Natural killer cell (primary cell): ENCODE results near the gene LIN37. TPM values are rescaled to one million over a fixed set of nuclear protein-coding genes. Genes with fewer than 3 reads are reported as not detected.
A peak's percentile ranks its signal among the peaks of the same experiment; 100 is the strongest.

Source experiments
- ATAC-seq, 3 donors: fragments of 150-1000 bp in 2 of 3; fragments of 200-7000 bp in 1 of 3; cut with Tn5 transposase; 1 replicate in 1 of 3; 2 replicates in 2 of 3; pipeline ENCODE4 v1.10.0; 2021; ENCODE audit warnings: mild to moderate bottlenecking in 2 of 3, moderate library complexity in 2 of 3
- DNase-seq, 2 donors: peaks; one replicate each; pipeline versions ENCODE4 v3.0.0 to v3.0.0-alpha.2; 2013 to 2021; ENCODE audit warnings: mixed read lengths in 1 of 2
- H3K27ac ChIP-seq: one replicate; pipeline ENCODE4 v1.5.1; 2013; ENCODE audit warnings: mild to moderate bottlenecking, low read length
- H3K27me3 ChIP-seq: one replicate; pipeline ENCODE4 v1.6.1; 2013; ENCODE audit warnings: low read length; ENCODE audit not compliant: control insufficient read depth, insufficient read depth
- H3K36me3 ChIP-seq: one replicate; pipeline ENCODE4 v1.6.1; 2013; ENCODE audit warnings: low read length; ENCODE audit not compliant: control insufficient read depth, insufficient read depth
- H3K4me1 ChIP-seq: one replicate; pipeline ENCODE4 v1.6.1; 2013; ENCODE audit warnings: low read length; ENCODE audit not compliant: control insufficient read depth, insufficient read depth
- H3K4me3 ChIP-seq: one replicate; pipeline ENCODE4 v1.5.1; 2013; ENCODE audit warnings: low read length
- H3K9me3 ChIP-seq: one replicate; pipeline ENCODE4 v1.6.1; 2013; ENCODE audit warnings: low read length; ENCODE audit not compliant: control insufficient read depth, insufficient read depth
- H3K27ac Mint-ChIP-seq, 2 donors: one replicate each; pipeline ENCODE4 v1.8.0; 2022; ENCODE audit warnings: mild to moderate bottlenecking in 2 of 2, mixed read lengths in 2 of 2, moderate library complexity in 1 of 2
- H3K27me3 Mint-ChIP-seq, 2 donors: one replicate each; pipeline ENCODE4 v1.8.0; 2022; ENCODE audit warnings: low read depth in 2 of 2, mixed read lengths in 2 of 2
- H3K36me3 Mint-ChIP-seq: one replicate; pipeline ENCODE4 v1.8.0; 2022; ENCODE audit warnings: mixed read lengths
- H3K4me1 Mint-ChIP-seq, 2 donors: one replicate each; pipeline ENCODE4 v1.8.0; 2022; ENCODE audit warnings: mixed read lengths in 2 of 2
- H3K4me3 Mint-ChIP-seq: one replicate; pipeline ENCODE4 v1.8.0; 2022; ENCODE audit warnings: mild to moderate bottlenecking, moderate library complexity, mixed read lengths
- H3K9me3 Mint-ChIP-seq, 2 donors: one replicate each; pipeline ENCODE4 v1.8.0; 2022; ENCODE audit warnings: mixed read lengths in 2 of 2
- WGBS: methylation state at CpG from one replicate; pipeline ENCODE4 v1.1.7; 2013; ENCODE audit warnings: missing lambda C conversion rate; ENCODE audit not compliant: insufficient coverage; 5-methylcytosine and 5-hydroxymethylcytosine counted together
- intact Hi-C: fragments of 100-400 bp; cut with micrococcal nuclease; formaldehyde crosslinking; loops from one replicate; pipeline ENCODE4 v1.14.2; 2022
- total RNA-seq, 4 donors: library from RNA; stranded (reverse); fragments of 120-200 nt in 1 of 4; gene quantifications; one replicate each; pipeline versions ENCODE4 v1.2.3 to v1.2.4, GENCODE V29; 2013 to 2022
- TF ChIP-seq, protein P1 (sequence below): fragments of 200-600 bp; IDR thresholded peaks from one replicate; pipeline ENCODE4 v1.8.0; 2022; ENCODE audit warnings: antibody characterized with exemption

LIN37 gene
- total RNA-seq, 3 donors from 2014 or later (not counting 1 experiment from before 2014, with no cell fraction given) = 16.7 to 22.1 (median 18.2) TPM

GRCh38 chr19:35736913-35737886, 11.2 kb upstream of the LIN37 start:
- Mint-ChIP-seq H3K9me3 (no peaks in the 10 kb centered on the region), H3K36me3 (no peaks in the 10 kb centered on the region), H3K4me1 (peaks cover 15 to 44% of the 10 kb centered on the region in 2 donors), H3K27me3 (no peaks in the 10 kb centered on the region), H3K27ac (peak overlapping the region in 1 of 2 donors; percentile 42), H3K4me3 (no peak overlapping the region)
- H3K27ac ChIP-seq = no peak overlapping the region
- H3K4me3 ChIP-seq = no peak overlapping the region
- intact Hi-C loops = no loop called here
- peak in 1 of 2 donors; percentile 57 for DNase-seq
- ATAC-seq = no peak
- TF ChIP-seq, protein P1, sequence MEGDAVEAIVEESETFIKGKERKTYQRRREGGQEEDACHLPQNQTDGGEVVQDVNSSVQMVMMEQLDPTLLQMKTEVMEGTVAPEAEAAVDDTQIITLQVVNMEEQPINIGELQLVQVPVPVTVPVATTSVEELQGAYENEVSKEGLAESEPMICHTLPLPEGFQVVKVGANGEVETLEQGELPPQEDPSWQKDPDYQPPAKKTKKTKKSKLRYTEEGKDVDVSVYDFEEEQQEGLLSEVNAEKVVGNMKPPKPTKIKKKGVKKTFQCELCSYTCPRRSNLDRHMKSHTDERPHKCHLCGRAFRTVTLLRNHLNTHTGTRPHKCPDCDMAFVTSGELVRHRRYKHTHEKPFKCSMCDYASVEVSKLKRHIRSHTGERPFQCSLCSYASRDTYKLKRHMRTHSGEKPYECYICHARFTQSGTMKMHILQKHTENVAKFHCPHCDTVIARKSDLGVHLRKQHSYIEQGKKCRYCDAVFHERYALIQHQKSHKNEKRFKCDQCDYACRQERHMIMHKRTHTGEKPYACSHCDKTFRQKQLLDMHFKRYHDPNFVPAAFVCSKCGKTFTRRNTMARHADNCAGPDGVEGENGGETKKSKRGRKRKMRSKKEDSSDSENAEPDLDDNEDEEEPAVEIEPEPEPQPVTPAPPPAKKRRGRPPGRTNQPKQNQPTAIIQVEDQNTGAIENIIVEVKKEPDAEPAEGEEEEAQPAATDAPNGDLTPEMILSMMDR = no peak
- no peaks in the 10 kb centered on the region for H3K27me3 ChIP-seq
- peaks cover 53% of the 10 kb centered on the region for H3K36me3 ChIP-seq
- peaks cover 24% of the 10 kb centered on the region for H3K4me1 ChIP-seq
- 89% methylated on average over 22 of the region's 22 CpGs for WGBS
- H3K9me3 ChIP-seq = no peaks in the 10 kb centered on the region

- peaks cover 34% of the 10 kb centered on the region for H3K4me1 ChIP-seq
- H3K9me3 ChIP-seq = no peaks in the 10 kb centered on the region
- WGBS = 90% methylated on average over 36 of the region's 37 CpGs
- H3K27me3 ChIP-seq = no peaks in the 10 kb centered on the region
- intact Hi-C loops = no loop called here
- no peaks in the 10 kb centered on the region for H3K36me3 Mint-ChIP-seq
- no peaks in the 10 kb centered on the region for H3K27me3 Mint-ChIP-seq
- peaks cover 48% of the 10 kb centered on the region for H3K36me3 ChIP-seq
- DNase-seq = no peak
- no peaks in the 10 kb centered on the region for H3K9me3 Mint-ChIP-seq
- H3K4me1 Mint-ChIP-seq = peaks cover 21 to 51% of the 10 kb centered on the region in 2 donors
- no peak overlapping the region for H3K27ac ChIP-seq
- no peak overlapping the region for H3K4me3 Mint-ChIP-seq
- no peak overlapping the region for H3K27ac Mint-ChIP-seq
- H3K4me3 ChIP-seq = no peak overlapping the region
- no peak for ATAC-seq
- TF ChIP-seq, protein P1 = no peak
Measured at GRCh38 chr19:35738021-35738886, 10.1 kb upstream of the LIN37 start.

DNA sequence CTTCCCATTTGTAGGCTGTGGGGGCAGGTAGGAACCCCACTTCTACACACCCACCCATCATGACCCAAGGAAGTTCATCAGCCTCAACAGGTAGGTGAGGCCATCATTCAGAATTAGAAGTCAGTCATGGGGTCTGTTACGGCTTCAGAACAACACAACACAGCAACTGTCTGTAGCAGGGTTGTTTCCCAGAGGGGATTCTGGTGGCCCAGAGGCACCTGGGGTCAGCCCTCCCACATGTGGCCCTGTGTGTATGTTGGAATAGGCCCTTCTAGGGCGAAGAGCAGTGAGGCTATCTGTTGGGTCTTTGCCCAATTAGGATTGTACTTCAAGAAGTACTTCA, 9.5 kb upstream of the LIN37 start:
- H3K36me3 ChIP-seq = peaks cover 42% of the 10 kb centered on the region
- Mint-ChIP-seq H3K36me3 (no peaks in the 10 kb centered on the region), H3K27ac (no peak overlapping the region), H3K27me3 (no peaks in the 10 kb centered on the region), H3K4me3 (peak overlapping the region; percentile 31), H3K4me1 (peaks cover 19 to 48% of the 10 kb centered on the region in 2 donors), H3K9me3 (no peaks in the 10 kb centered on the region)
- WGBS = 100% methylated on average over 2 of the region's 2 CpGs
- DNase-seq (no peak), ATAC-seq (no peak)
- peaks cover 41% of the 10 kb centered on the region for H3K4me1 ChIP-seq
- intact Hi-C loops = no loop called here
- no peak overlapping the region for H3K27ac ChIP-seq
- no peak overlapping the region for H3K4me3 ChIP-seq
- H3K27me3 ChIP-seq = no peaks in the 10 kb centered on the region
- TF ChIP-seq, protein P1 = no peak
- no peaks in the 10 kb centered on the region for H3K9me3 ChIP-seq
